Stimulated activated CD4-positive, alpha-beta T cell treated with anti-CD3 and anti-CD28 coated beads, Interleukin-4, amount 100 ng/mL, for 4 hours (primary cell): ENCODE data around the gene DLAT.
"Not testable (repeated sequence)": the region's sequence is repeated elsewhere in the genome, so short reads cannot be mapped to it uniquely, and the experiment has no call there.

Experiments
- DNase-seq, 2 experiments: peaks; one replicate each; pipeline ENCODE4 v3.0.0-alpha.2; 2020

Gene DLAT

DNA sequence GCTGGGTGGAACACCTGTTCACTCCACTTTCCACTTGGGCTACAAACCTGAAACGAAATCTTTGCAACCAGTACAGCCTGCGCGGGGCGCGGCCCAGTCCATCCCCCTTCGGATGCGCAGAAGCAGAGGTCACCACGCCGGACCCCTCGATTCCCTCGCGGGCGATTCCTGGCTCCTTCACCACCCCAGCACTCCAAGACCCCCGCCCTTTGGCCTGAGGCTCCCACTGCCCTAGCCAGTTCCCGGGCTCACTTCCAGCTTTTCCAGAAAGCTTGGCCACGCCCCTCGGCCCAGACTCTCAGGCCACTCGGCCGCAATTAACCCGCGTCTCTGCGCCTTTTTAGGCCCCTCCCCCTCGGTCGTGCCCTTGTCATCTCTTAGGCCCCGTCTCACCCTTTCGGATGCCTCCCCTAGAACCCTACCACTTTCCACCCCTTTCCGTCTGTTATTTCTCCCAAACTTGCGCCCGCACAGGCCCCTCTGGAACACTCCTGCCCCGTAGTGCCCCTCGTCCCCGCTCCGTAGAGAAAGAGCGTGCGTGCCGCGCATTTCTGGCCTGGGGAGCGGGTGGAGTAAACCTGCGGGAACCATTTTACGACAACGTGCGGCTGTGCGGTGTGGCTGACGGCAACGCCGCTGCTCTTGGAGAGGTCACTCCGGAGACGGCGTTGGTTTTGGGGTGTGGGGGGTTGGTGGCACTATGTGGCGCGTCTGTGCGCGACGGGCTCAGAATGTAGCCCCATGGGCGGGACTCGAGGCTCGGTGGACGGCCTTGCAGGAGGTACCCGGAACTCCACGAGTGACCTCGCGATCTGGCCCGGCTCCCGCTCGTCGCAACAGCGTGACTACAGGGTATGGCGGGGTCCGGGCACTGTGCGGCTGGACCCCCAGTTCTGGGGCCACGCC, at the start of gene DLAT:
TSS of gene DLAT (plus strand) at position 636 of the 906 bp plus-strand sequence. CDS start at position 701, 65 bp downstream.
- DNase-seq = peak; percentile 76 to 80

DNA sequence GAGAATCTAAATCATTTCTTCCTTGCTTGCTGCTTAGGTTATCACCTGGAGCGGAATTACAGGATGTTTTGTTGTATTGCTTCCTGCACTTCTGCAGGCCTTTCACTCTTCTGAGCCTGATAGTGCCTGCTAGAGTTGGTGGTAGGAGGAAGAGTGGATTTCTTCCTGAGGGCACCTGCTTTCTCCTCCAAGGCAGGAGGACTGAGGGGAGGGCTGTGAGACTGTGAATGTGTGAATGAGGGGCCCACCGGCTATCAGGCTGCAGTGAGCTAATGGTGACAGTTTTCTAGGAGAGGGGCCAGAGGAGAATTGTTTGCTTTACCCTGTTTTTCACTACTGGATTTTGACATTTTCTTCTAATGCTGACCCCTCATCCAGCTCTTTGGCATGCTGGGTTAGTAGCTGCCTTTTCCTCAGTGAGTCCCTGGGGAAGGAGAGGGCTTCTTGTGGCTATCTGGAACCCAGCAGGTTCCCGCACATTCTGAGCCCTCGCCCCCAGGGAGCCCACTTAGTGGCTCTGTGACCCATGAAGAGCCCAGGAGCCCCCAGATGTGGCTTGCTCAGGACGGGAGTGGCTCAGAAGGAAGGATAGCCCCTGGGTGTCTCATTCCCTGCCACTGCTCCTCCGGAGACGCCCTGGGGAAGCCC, 49.0 kb upstream of the DLAT start:
- DNase-seq = no peak

DNA sequence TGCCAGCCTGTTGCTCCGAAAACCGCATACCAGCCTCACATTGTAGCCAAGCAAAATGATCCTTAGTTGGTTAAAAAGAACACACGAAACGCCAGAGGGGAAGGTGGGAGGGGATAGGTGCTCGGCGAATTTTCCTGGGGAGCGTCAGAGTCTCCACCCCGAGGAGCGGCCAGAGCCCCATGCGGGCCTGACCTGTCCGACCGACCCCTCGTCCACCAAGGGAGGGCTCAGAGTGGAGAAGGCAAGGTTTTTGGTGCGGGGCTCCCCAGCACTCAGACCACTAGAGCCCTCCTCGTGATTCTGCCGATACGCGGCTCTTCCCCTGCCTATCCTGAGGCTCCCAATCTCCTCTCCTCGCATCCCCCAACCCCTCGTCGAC, 48.5 kb upstream of the DLAT start:
- no peak for DNase-seq

DNA sequence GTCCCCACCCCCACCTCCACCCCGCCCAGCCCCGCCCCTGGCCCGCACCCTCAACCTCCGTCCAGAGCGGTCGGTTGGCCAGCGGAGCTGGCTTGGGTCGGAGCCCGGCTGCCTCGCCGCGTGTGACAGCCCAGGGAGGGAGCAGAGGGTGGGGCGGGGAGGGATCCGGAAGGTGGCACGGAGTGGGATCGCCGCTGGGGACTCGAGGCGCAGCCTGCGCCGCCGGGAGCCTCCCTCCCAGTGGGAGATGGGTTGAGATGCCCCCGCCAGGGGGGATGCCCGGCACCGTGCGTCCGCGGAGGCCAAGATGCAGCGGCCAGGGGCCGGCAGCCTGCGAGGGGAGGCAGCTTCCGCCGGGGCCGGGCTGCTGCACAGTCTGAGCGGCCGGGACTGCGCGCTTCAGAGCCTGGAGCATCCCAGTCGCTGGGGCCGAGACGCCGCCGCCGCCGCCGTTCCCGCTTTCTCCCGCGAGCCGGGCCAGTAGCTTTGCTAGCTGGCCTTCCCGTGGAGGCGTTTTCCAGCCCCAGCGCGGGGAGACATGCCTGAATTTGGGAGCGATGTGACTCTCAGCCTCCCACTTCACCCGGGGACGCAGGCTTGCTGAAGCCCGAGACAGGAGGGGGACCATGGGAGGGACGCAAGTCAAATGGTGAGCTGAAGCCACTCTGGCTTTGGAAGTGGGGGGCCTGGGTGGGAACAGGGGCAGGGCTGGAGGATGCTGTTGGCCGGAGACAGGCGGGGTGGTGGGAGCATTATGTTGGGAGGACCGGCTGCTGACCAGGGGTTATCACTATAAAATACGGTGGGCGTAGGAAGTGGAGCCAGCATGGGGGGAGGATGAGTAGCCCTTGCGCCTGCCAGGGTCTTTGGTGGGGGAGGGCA, 47.8 kb upstream of the DLAT start:
- DNase-seq = peak in 1 of 2 experiments; percentile 21

DNA sequence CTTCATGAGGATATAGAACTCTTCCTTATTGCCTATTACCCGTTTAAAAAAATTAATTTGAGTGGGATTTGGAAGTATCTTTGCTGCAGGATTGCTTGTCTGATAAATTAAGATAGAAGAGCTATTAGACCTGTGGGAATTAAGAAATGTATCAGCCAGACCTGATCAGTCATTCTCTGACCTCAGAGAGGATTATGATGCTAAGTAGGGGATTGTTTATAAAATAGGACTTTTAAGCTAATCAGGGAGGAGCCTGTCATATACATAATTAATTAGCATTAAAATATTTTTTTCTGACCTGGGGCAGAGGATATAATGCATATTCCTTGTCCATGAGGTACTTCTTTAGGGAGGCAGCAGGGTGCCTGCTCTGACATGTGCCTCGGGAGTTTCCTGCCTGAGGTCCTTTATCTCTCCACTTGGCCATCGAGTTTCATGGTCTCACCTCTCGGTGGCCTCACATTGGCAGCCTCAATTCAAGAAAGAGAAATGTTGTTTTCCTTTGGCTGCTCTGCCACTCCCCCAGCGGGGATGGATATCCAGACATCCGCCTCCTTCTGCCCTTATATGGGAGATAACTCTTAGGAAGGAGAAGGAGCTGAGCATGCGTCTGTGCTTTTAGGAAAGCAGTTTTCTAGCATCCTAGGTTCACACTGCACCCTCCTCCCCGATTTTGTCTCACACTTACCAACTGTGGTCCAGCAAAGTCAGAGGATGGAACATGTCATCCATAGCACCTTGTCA, 47.0 kb upstream of the DLAT start:
- DNase-seq = no peak

DNA sequence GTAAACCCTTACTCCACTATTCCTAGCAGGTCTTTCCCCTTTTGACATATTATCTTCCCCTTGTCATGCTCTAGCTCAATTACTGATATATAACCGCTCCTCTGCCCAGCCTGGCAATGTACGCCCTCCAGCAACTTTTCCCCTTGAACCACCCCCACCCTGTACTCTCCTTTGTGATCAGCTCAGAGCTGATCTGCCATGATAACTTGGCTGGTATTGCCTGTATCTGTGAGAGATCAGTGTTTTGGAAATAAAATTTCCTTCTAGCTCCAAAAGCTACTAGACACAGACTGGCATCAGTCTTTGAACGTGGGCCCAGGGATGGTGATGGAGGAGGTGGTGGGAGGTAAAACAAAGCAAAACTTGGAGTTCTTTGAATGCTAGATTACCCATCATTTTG, 45.1 kb upstream of the DLAT start:
- DNase-seq = no peak

DNA sequence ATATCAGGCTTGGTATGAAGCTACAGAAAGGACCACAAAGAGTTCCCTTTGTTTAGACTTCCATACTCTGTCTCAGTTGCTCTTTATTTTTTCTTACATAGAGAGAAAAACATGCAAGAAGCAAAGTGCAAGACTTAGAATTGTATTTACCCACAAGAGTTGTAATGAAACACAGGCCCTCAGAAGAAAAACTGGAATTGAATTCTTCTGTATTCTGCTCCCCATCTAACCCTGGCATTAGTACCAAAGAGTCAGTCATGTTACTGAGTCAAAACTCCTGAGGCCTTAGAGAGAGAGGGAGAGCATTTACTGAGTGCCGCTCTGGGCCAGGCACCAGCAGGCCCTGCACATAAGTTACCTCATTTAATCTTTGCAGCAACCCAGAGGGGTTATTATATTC, 43.9 kb upstream of the DLAT start:
- no peak for DNase-seq

DNA sequence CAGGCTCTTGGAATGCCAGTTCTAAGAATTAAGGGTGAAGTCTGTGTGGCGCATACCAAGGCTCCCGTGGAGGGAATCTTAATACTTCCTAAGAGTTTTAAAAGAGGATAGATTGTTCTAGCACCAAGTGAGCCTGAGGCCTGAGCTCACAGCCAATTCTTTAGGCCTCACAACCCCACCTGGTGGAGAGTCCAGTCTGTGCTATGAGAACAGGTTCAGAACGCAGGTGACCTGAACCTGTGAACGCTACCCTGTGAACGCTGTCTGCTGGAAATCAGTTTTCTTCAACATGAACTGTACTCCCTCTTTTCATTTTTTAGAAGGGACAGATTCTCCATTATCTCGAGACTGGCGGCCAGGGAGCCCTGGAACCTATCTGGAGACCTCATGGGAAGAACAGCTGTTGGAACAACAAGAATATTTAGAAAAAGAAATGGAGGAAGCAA, 43.2 kb upstream of the DLAT start:
- DNase-seq = peak; percentile 47 to 58

DNA sequence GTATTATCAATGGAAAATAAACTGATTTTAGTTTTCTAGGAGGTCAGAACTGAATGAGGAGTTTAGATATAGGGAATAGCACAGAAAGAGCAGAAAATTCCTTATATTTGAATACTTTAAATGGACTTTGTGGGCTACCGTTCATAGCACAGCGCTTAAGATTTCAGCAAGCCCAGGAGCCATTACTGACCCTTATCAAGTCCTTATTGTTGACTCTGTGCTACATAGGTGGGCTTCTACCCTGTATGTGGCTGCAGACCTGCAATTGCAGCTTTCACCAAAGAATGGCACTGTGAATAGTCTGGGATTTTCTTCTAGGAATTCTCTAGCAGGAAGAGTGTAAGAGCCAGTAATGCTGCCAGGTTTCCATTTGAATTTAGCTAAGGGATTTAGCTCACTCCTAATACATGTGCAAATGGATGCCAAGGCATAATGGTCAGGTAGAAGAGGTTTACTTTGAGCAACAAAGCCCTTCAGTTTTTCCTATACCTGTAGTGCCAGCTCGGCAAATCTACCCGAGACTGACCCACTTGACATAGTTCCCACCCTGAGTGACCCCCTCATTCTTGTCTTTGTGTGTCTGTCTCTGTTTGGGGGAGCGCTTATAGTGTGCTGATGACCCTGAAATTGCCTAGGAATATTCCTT, 42.5 kb upstream of the DLAT start:
- no peak for DNase-seq

DNA sequence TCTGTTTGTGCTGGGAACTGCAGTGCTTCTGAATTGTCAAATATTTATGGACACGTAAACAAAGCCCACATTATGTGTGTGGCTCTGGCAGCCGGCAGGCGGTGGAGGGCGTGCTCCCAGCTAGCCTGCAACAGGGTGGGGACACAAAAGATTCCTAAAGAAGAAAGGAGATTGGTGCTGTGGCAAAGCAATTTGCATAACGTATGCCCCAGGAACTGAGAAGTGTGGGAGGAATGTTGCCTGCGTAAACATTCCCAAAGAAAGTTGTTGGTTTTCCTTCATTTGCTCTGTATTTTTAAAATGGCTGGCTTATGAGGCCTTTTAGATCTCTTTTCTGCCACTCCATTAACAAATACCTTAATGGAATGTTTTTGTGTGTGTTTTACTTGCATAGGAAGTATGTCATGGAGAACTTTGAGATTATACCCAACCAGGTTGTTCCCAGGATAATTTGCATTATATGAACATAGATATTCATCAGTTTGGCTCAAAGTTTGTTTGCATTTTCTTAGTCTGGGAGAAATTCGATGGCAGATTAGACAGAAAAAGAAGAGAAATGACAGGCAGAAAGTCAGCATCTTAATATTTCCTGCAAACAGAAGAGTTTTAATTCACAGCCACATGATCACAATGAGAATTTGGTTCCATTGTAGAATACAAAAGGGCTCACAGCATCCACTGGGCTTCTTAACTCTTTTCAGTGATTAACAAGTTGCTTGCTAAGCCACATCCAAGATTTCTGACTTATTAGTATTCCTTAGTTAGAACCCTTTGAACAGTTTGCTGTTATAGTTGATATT, 41.8 kb upstream of the DLAT start:
- no peak for DNase-seq

DNA sequence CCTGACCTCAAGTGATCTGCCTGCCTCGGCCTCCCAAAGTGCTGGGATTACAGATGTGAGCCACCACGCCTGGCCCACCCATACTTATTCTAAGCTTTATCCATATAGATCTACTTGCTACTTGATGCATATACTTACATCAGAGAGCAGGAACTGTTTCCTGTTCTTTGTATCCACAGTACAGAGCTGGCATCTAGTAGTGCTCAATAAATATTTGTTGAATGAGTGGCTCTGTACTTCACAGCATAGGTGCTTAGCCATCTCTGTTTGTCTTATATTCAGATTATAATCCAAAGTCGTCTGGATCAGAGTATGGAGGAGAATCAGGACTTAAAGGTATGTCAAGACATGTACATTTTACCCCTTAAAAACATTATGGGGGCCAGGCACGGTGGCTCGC, 38.6 kb upstream of the DLAT start:
- DNase-seq = no peak

DNA sequence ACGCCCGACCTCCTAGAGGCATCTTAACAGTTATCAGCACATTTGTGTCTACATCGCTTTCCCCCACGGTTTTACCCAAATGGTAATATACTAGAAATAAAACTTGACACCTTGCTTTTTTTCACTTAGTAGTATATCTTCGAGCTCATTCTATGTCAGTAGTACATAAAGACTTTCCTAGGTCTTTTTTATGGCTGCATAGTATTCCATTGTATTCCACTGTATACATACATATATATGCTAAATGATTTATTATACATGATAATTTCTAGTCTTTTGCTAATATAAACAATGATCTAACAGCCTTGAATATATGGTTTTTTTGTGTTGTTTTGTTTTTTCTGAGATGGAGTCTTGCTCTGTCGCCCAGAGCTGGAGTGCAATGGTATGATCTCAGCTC, 34.8 kb upstream of the DLAT start:
- DNase-seq = no peak

DNA sequence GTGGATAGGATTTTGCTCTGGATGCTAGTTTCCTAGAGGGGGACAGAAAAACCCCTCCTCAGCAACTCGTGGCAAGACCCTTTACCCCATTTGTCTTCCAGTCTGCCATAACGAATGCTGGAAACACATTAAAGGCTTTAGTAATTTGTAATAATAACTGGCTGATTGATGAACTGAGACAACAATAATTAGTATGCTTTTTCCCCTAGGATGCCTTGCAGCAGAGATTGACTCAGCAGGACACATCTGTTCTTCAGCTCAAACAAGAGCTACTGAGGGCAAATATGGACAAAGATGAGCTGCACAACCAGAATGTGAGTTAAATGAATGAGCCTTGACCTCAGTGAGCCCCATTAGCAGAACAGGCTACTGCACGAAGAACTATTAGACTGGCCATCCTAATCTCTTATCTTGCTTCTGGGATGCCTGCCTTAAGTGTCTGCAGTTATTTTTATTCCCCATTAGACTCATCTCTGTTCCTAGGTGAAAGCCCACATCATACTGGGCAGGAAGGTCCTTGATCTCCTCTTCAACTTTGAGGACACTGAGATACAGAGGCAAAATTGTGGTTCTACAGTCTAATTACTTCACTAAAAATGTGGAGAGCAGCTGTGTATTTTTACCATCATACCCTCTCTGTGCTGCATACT, 32.9 kb upstream of the DLAT start:
- DNase-seq = no peak

DNA sequence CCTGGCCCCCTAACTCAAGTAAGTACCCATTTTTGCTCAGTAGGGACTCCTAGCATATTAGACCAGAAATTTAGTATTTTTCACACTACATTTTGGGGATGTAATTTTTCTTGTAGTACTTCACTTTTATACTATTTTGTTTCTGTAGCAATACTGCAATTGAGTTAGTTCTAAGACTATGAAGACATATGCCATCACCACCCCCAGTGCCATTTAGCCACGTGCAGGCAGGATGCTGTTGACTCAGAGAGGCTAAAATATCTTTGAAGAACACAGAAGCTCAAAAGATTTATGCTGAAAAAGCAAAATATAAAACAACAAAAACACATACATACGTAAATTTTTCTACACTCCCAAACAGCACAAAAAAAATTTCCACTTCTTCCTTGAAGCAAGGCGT, 29.1 kb upstream of the DLAT start:
- DNase-seq = no peak

DNA sequence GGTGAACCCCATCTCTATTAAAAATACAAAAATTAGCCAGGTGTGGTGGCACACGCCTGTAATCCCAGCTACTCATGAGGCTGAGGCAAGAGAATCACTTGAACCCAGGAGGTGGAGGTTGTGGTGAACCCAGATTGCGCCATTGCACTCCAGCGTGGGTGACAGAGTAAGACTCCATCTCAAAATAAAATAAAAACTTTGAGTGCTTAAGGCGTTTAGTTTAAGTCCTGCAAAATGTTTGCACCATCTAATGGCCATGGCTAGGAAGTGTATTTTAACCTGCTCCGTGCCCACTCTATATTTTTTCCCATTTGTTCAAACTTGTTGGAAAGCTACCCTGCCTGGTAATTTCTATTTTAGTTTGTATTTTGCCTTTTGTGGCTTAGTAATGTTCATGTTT, 28.5 kb upstream of the DLAT start:
- DNase-seq = not testable (repeated sequence)

DNA sequence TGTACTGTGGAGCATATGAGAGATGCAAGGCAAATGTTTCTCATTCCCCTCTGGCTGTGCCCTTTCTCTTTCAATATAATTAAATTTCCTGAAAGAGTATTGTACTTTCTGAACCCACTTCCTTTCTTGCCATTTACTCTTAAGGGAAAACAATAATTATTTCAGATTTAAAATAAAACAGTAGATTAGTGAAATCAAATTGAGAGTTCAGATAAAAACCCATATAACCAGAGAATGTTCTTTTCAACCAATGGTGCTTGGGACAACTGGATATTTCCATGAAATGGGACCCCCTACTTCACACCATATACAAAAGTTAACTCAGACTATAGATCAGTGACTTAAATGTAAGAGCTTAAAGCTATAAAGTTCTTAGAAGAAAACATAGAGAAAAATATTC, 26.1 kb upstream of the DLAT start:
- no peak for DNase-seq

DNA sequence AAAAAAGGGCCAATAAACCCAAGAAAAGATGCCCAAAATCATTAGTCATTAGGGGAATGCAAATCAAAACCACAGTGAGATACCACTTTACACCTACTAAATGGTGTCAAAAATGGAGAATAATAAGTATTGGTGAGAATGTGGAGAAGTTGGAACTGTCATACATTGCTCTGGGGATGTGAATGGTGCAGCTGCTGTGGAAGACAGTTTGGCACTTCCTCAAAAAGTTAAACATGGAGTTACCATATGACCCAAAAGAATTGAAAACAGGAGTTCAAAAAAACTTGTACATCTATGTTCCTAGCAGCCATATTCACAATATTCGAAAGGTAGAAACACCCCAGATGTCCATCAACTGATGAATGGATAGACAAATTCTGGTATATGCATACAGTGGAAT, 24.5 kb upstream of the DLAT start:
- DNase-seq = no peak

DNA sequence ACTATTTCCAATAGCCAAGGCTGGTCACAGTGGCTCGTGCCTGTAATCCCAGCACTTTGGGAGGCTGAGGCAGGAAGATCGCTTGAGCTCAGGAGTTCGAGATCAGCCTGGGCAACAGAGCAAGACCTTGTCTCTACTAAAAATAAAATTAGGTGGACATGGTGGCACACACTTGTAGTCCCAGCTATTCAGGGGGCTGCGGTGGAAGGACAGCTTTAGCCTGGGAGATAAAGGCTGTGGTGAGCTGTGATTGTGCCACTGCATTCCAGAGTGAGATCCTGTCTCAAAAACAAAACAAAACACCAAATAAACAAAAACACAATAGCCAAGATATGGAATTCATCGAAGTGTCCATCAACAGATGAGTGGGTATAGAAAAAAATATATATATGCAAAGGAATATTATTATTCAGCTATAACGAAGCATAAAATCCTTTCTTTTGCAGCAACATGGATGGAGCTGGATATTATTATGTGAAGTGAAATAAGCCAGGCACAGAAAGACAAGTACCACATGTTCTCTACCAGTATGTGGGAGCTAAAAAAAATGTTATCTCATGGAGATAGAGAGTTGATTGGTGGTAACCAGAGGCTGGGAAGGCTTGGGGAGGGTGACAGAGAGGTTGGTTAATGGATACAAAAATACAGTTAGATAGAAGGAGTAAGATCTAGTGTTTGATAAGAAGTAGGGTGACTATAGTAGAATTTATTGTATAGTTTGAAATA, 22.6 kb upstream of the DLAT start:
- DNase-seq = no peak

DNA sequence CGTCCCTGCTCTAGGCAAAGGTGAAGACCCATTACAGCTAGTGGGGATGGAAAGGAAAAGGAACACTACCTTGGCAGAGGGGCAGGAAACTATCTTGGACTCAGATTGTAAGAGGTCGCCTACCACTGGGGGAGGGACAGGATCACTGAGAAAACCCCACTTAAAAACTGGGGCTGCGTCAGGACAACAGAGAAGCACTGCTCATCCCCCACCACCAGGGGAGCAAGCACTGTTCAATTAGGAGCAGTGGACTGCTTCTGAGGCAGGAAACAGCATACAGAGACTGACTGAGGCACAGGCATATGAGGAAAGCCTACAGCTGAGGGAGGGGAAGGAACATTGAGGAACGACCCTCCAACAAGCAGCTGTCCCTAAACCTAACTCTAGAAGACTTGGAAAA, 20.8 kb upstream of the DLAT start:
- peak in 1 of 2 experiments; percentile 3 for DNase-seq
